ENCODE results near the gene RNF133.

Gene RNF133

GRCh38 chr7:122651451-122651850, 47.5 kb downstream of the RNF133 start:
- TF ChIP-seq TAF1 (IDR thresholded peaks at IDR 0.05; ENCODE audit: borderline replicate concordance, insufficient read depth, low read length) (no peak), POLR2AphosphoS5 (IDR thresholded peaks at IDR 0.05; ENCODE audit: low read depth, low read length) (no peak), SIN3A (IDR thresholded peaks at IDR 0.05; ENCODE audit: borderline replicate concordance, insufficient read depth, low read length) (no peak), REST (IDR thresholded peaks at IDR 0.05; ENCODE audit: insufficient read depth in 1 of 2, low read depth in 2 of 2, low read length in 2 of 2) (no peak), FOXP2 (optimal IDR thresholded peaks at IDR 0.05; ENCODE audit: borderline replicate concordance, extremely low read depth, extremely low read length, insufficient read depth) (no peak)

All from PFSK-1 (cell line).